Left lung (tissue), 10 donors: ENCODE data around the gene SPATS1. TPM values are rescaled to one million over a fixed set of nuclear protein-coding genes. Genes with fewer than 3 reads are reported as not detected.
A peak's percentile ranks its signal among the peaks of the same experiment; 100 is the strongest.

ENCODE experiments used
- ATAC-seq: fragments of 200-7000 bp; cut with Tn5 transposase; one replicate; pipeline ENCODE4 v1.9.1; 2020; ENCODE audit warnings: moderate library complexity
- DNase-seq, 4 donors: peaks; one replicate each; pipeline ENCODE4 v3.0.0-alpha.2; 2013 to 2020
- H3K27ac ChIP-seq, 2 donors: fragments of 200-600 bp; sonication (generic) in 1 of 2; one replicate each; pipeline versions ENCODE4 v1.5.0 to v1.8.0; 2020 to 2021
- H3K27me3 ChIP-seq, 2 donors: fragments of 200-600 bp; sonication (generic) in 1 of 2; one replicate each; pipeline versions ENCODE4 v1.5.0 to v1.8.0; 2020 to 2021
- H3K36me3 ChIP-seq, 2 donors: fragments of 200-600 bp; sonication (generic) in 1 of 2; one replicate each; pipeline versions ENCODE4 v1.5.0 to v1.8.0; 2020 to 2021
- H3K4me1 ChIP-seq, 2 donors: fragments of 200-600 bp; one replicate each; pipeline ENCODE4 v1.8.0; 2021
- H3K4me3 ChIP-seq, 2 donors: fragments of 200-600 bp; sonication (generic) in 1 of 2; one replicate each; pipeline versions ENCODE4 v1.5.0 to v1.8.0; 2020 to 2021; ENCODE audit warnings: mild to moderate bottlenecking in 1 of 2
- H3K9me3 ChIP-seq, 2 donors: fragments of 200-600 bp; sonication (generic) in 1 of 2; one replicate each; pipeline versions ENCODE4 v1.5.0 to v1.8.0; 2020 to 2021
- intact Hi-C, 2 donors: fragments of 100-400 bp; cut with DNase I; formaldehyde crosslinking; loops; one replicate each; pipeline versions ENCODE4 v1.11.2 to v1.14.2; 2022
- polyA plus RNA-seq, 6 donors: library from polyadenylated mRNA; unstranded; fragments of 120-200 nt; gene quantifications; one replicate each; pipeline ENCODE4 v1.2.1, GENCODE V29; 2013; ENCODE audit not compliant: insufficient read length in 6 of 6
- total RNA-seq, 2 donors: library from RNA; stranded (reverse); fragmentation: NEBNext Ultra II Directional; extraction: Animal tissue kit (Norgen Biotek cat#: 25700); gene quantifications; one replicate each; pipeline ENCODE4 v1.2.1, GENCODE V29; 2021
- TF ChIP-seq, protein P1 (sequence below), 2 donors: fragments of 200-600 bp; sonication (generic) in 1 of 2; IDR thresholded peaks; one replicate each; pipeline versions ENCODE4 v1.5.0 to v1.8.0; 2021; ENCODE audit warnings: antibody characterized with exemption in 2 of 2
- donor health status: DM: no; HTN: yes; CAD: no.
- donor health status: DM: no; HTN: no; CAD: no.

Gene SPATS1
- total and polyA plus RNA-seq, 8 donors = 0.31 to 1.2 (median 0.41) TPM; not detected in 2

- H3K27ac ChIP-seq = no peak overlapping the region
- ATAC-seq (no peak), DNase-seq (no peak)
- TF ChIP-seq, protein P1, sequence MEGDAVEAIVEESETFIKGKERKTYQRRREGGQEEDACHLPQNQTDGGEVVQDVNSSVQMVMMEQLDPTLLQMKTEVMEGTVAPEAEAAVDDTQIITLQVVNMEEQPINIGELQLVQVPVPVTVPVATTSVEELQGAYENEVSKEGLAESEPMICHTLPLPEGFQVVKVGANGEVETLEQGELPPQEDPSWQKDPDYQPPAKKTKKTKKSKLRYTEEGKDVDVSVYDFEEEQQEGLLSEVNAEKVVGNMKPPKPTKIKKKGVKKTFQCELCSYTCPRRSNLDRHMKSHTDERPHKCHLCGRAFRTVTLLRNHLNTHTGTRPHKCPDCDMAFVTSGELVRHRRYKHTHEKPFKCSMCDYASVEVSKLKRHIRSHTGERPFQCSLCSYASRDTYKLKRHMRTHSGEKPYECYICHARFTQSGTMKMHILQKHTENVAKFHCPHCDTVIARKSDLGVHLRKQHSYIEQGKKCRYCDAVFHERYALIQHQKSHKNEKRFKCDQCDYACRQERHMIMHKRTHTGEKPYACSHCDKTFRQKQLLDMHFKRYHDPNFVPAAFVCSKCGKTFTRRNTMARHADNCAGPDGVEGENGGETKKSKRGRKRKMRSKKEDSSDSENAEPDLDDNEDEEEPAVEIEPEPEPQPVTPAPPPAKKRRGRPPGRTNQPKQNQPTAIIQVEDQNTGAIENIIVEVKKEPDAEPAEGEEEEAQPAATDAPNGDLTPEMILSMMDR (IDR thresholded peaks at IDR 0.05) = no peak
- peaks cover 0 to 5% of the 10 kb centered on the region in 2 donors for H3K4me1 ChIP-seq
- peaks cover 0 to 80% of the 10 kb centered on the region in 2 donors for H3K36me3 ChIP-seq
- intact Hi-C loops = no loop called here
- peaks cover 5 to 11% of the 10 kb centered on the region in 2 donors for H3K27me3 ChIP-seq
- no peaks in the 10 kb centered on the region for H3K9me3 ChIP-seq
- H3K4me3 ChIP-seq = no peak overlapping the region
Observed at GRCh38 chr6:44302856-44303255, 39.6 kb upstream of the SPATS1 start.

DNA sequence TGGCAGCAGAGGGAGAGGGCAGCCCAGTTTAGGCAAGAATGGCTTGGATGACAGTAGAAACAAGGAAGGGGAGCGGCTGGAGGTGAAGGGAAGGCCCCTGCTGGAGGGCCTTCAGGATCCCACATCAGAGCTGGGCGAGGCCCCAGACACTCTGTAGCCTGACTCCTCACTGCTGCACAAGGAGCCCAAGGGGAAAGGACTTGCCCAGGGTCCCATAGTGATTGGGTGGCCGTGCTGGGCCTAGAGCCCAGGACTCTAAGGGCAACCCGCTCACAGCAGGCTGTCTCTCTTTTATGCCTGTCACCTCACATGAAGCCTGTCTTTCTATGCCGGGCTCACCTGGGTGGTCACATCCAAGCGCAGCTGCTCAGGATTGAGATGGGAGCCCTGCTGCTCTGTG lies 38.6 kb upstream of the SPATS1 start:
- TF ChIP-seq, protein P1 (IDR thresholded peaks at IDR 0.05) = no peak
- intact Hi-C loops = no loop called here

DNA sequence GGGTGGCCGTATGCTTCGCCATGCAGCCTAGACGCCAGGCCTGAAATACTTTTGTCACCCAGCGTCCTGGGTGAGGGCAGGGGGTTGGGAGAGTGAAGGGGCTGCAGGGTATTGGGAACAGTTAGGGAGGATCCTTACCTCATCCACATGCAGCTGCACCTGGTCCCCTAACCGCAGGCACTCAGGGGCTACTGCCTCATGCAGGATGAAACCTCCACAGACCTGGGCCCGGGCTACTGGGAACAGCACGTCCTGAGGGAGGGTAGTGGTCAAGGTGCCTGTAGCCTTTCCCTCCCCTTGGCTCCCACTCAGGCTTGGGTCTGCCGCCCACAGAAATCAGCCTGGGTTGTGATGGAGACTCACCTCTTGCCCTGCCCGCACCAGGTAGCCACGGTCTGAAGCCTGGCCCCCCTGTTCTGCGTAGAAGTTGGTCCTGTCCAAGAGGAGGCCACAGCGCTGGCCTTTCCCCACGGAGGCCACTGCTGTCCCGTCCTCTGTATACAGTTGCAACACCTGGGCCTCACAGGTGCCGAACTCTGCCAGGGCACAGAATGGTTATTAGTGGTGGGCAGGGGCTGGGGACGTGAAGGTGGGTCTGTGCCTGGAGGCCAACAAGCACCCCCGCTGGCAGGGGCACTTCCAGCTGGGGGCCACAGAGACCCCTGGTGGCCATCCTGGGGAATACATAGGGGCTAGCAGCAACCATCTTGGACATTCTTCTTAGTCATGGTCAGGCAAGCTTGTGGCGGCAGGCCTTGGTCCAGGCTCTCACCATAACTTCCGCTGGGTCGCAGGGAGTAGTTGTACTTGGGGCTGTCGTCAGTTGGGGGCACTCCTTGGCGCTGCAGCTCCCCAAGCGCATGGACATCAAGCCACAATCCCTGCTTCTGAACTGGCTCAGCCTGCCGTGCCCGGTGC lies 37.9 kb upstream of the SPATS1 start:
- TF ChIP-seq, protein P1 (IDR thresholded peaks at IDR 0.05) = peak; percentile 50 to 82
- DNase-seq (peak in 1 of 4 donors; percentile 22), ATAC-seq (peak; percentile 70)
- no peak overlapping the region for H3K4me3 ChIP-seq
- no peak overlapping the region for H3K27ac ChIP-seq
- peaks cover 0 to 96% of the 10 kb centered on the region in 2 donors for H3K36me3 ChIP-seq
- intact Hi-C loops = no loop called here
- H3K4me1 ChIP-seq = no peaks in the 10 kb centered on the region
- no peaks in the 10 kb centered on the region for H3K9me3 ChIP-seq
- no peaks in the 10 kb centered on the region for H3K27me3 ChIP-seq

More for the DNA sequence above, 38.6 kb upstream of the SPATS1 start:
- DNase-seq (no peak), ATAC-seq (no peak)
- no peak overlapping the region for H3K4me3 ChIP-seq
- no peaks in the 10 kb centered on the region for H3K9me3 ChIP-seq
- H3K27ac ChIP-seq = no peak overlapping the region
- peaks cover 0 to 89% of the 10 kb centered on the region in 2 donors for H3K36me3 ChIP-seq
- H3K4me1 ChIP-seq = no peaks in the 10 kb centered on the region
- peaks cover 0 to 1% of the 10 kb centered on the region in 2 donors for H3K27me3 ChIP-seq

DNA sequence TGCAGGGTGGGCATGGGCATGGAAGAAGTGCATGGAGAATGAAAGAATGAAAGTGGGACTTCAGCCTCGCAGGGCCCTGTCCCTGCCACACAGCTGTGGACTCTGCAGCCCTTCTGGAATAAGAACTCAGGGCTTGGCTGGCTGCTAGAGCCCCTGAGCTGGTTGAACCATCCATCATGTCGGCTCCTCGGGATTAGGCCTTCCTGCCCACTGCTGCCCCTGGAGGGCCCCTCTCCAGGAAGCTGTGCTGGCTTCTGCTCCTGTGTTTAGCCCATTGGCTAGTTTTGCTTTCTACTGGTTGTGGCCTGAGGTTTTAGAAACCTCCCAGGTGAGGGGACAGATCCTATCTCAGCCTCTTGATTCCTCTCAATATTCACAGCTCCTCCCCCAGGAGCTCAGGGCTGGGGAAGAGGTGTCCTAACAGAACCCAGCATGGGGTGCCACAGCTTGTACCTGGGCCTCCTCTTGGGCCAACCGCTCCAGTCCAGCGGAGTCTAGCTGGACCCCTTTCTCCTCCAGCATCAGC lies 37.2 kb upstream of the SPATS1 start:
- intact Hi-C loops = no loop called here
- H3K4me1 ChIP-seq = no peaks in the 10 kb centered on the region
- no peaks in the 10 kb centered on the region for H3K9me3 ChIP-seq
- TF ChIP-seq, protein P1 (IDR thresholded peaks at IDR 0.05) = no peak
- DNase-seq = no peak
- no peaks in the 10 kb centered on the region for H3K27me3 ChIP-seq
- H3K27ac ChIP-seq = no peak overlapping the region
- H3K4me3 ChIP-seq = no peak overlapping the region
- ATAC-seq = no peak
- peaks cover 0 to 100% of the 10 kb centered on the region in 2 donors for H3K36me3 ChIP-seq

DNA sequence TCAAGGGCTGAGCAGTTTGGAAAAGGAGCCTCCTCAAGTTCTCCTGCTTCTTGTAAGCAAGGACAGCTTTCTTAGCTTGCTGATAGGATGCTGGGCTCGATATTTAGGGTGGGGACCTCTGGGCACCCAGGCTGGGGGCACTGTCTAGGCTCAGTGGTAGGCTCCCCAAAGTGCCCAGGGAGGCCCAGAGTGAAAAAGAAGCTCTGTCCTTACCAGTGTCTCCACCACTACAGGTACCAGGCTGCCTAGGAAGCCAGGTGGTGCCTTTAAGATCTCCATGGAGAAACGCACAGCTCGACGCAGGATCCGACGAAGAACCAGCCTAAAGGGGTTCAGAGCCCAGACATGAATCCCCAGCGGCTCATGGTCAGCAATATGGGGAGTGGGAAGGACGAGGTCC lies 35.7 kb upstream of the SPATS1 start:
- H3K9me3 ChIP-seq = no peaks in the 10 kb centered on the region
- no peak overlapping the region for H3K27ac ChIP-seq
- peaks cover 0 to 100% of the 10 kb centered on the region in 2 donors for H3K36me3 ChIP-seq
- no peak overlapping the region for H3K4me3 ChIP-seq
- ATAC-seq (no peak), DNase-seq (no peak)
- no peaks in the 10 kb centered on the region for H3K27me3 ChIP-seq
- intact Hi-C loops = no loop called here
- TF ChIP-seq, protein P1 (IDR thresholded peaks at IDR 0.05) = no peak
- H3K4me1 ChIP-seq = peaks cover 0 to 3% of the 10 kb centered on the region in 2 donors
